A673 (cell line): ENCODE data around the gene MATK.

Source experiments
- CTCF ChIP-seq: fragments of 300-800, 200-600 bp; sonication (generic); conservative IDR thresholded peaks from 2 replicates; pipeline ENCODE4 v1.5.1; 2017; ENCODE audit warnings: low read depth, mild to moderate bottlenecking, antibody characterized with exemption, low read length, moderate library complexity, mixed read lengths
- EZH2 ChIP-seq: fragments of 200-600 bp; sonication (generic); IDR thresholded peaks from 2 replicates; pipeline ENCODE4 v1.6.1; 2017; ENCODE audit warnings: borderline replicate concordance, low read depth, mild to moderate bottlenecking, mixed read lengths, antibody characterized with exemption, low read length; ENCODE audit not compliant: poor library complexity, severe bottlenecking

DNA sequence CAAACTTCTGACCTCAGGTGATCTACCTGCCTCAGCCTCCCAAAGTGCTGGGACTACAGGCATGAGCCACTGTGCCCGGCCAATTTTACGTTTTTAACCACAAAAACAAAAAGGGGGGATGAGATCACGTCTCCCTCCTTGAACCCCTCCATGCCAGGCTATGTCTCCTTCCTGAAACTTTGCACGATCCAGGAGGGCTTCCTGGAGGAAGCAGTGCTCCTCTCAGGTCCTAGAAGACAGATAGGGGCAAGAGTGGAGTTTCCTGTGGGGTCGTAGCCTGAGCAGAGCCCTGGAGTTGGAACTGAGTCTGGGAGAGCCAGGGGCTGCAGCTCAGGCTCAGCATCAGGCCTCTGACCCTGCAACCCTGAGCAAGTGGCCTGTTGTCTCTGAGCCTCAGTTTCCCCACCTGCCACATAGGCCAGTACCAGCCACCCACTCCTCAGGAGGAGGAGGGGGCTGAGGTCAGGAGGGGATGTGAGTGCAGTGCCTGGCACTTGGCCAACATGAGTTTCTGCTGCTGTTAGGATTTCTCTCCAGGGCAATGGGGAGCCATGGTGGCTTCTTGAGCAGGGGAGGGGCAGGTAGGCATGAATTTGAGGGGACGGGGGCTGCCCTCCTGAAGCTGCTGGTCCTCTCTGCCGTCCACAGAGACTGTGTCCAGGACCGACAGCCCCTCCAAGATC, 40.7 kb downstream of the MATK start:
- TF ChIP-seq EZH2: no peak
- no peak for TF ChIP-seq CTCF
